NOMO-1 treated with dmso at 0.1 percent for 144 hours (cell line): ENCODE data around the gene SIRPB2.
A peak's percentile ranks its signal among the peaks of the same experiment; 100 is the strongest.

Experiments
- DNase-seq: peaks from one replicate; lab custom pipeline; 2025; ENCODE audit not compliant: unreplicated experiment; lab: John Stamatoyannopoulos, UW

SIRPB2 gene

DNA sequence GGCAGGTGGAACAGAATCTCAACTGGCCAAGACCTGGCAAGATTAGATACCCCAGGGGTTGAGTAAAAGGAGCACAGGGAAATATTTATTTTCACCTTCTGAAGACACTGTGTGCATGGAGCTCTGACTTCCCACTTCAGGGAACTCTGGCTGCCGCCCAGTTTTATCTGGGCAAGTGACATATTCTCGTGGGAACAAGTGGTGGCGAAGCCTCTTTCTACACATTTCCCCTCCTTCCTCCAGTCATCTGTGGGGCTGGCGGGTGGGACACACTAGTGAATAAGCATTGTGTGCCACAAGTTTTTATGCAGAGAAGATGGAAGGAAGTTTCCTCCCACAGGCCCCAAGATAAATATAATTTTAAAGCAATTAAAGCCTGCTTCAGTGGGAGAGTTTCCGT is 48.1 kb downstream of the SIRPB2 start:
- no peak for DNase-seq

DNA sequence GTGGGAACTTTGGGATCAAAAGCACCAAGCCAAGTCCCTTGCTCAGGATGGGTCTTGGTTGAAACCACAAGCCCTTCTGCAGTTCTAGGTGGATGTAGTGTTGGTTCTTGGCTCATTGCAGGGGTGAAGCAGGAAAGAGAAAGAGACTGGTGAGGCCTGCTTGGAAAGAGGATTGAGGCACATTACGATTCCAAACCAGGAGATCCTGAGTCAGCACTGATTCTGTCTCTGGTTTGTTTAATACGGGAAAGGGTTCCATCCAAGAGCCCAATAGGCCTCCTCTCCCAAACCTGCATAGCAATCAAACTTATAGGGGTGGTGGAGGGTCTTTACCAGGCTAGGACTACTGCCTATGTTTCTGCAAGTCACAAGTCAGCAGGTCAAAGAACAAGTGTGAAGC is 48.9 kb downstream of the SIRPB2 start:
- DNase-seq = no peak

DNA sequence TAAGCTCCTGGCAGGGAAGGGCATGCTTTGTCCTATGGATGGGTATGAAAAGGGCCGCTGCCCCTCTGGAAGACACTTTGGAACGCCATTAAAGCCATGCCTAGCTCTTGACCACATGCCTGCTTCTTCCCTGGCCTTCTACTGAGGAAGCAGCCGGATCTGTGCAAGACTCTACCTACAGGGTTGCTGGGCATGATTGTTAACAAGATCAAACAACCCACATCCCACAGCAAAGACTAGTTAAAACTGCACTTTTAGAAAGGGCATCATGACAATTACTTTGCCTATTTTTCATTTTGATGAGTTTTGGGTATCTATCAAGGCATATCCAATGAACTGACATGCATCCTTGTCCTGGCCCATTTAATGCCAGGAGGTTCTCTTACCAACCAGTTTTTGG is 50.1 kb downstream of the SIRPB2 start:
- DNase-seq = no peak

DNA sequence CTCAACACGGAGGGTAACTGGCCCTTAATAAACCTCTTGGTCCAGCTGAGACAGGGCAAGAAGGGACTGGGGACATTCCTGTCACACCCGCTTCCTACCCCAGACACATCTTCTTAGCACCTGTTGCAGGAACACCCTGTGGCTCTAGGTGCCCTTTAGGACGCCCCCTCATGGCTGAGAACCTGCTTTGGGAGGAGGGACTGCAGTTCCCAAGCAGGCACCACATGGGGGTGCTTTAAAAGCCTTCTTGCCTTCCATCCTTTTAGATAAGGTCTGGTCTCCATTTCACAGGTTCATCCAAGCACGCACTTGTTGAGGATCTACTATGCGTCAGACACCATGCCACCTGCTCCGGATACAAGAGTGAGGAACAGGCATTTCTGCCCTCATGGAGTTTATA is 51.2 kb downstream of the SIRPB2 start:
- DNase-seq = no peak

DNA sequence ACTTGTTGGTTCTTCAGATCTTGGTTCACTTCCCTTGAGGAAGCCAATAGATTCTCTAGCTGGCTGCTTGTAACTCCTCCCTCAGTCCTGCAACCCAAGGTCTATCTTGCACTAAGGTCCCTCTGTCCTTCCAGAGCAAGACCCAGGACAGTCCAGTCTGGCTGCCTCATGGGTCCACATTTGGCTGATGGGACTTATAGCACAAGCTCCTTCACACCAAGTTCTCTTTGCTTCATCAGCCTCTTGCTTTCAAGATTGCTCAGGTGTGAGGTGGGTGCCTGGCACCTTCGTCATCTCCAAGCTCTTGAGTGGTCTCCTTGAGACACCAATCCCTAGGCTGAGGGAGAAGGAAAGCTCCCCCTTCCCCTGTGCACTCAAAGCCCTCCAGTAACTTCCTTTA is 52.9 kb downstream of the SIRPB2 start:
- no peak for DNase-seq

DNA sequence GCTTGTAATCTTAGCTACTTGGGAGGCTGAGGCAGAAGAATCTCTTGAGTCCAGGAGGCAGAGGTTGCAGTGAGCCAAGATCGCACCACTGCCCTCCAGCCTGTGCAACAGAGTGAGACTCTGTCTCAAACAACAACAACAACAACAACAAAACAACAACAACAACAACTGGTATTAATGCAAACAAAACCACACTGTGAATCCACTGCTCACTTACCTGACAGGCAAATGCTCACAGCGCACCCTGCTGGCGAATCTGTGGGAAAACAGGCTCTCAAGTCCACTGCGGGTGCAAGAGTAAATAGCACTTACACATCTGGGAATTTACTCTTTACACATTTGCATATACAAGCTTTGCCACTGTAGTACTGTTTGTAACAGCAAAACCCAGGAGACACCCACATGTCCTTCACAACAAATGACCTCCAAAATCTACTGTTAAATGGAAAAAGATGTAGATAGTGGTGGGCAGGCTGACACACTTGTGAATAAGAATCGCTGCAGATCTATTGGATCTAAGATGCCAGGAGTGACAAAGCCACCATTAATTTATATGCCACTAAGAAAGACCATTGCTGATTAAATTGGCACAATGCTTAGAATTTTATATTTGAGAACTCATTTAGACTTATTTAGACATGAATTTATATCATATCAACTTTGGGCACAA is 53.9 kb downstream of the SIRPB2 start:
- peak; percentile 18 for DNase-seq

DNA sequence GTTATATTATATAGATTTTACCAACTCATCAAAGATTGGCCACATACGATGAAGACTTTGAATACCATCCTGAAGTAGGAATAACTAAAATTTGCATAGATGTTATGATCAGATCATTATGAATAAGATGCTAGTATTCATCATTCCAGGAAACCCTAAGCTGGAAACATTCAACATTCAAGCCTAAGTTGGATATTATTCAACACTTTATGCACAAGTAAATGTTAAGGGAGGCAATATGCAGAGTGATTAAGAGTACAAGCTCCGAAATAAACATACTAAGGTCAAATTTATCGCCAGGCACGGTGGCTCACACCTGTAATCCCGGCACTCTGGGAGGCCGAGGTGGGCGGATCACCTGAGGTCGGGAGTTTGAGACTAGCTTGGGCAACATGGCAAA is 55.0 kb downstream of the SIRPB2 start:
- no peak for DNase-seq

DNA sequence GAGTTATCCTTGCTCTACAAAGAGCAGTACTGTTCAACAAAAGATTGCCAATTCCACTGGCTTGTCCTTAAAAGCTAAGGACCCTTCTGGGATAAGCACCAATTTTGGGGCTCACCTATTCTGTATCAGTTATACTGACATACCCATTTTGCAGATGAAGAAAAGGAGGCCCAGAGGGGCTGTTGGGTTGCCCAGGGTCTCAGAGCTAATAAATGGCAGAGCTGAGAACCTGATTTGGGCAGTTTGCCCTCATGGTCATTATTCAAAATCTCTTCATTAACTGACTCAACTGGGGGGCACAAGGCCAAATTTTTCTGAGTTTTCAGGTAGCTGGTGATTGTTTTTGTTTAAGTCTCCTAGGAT is 55.9 kb downstream of the SIRPB2 start:
- DNase-seq = no peak

DNA sequence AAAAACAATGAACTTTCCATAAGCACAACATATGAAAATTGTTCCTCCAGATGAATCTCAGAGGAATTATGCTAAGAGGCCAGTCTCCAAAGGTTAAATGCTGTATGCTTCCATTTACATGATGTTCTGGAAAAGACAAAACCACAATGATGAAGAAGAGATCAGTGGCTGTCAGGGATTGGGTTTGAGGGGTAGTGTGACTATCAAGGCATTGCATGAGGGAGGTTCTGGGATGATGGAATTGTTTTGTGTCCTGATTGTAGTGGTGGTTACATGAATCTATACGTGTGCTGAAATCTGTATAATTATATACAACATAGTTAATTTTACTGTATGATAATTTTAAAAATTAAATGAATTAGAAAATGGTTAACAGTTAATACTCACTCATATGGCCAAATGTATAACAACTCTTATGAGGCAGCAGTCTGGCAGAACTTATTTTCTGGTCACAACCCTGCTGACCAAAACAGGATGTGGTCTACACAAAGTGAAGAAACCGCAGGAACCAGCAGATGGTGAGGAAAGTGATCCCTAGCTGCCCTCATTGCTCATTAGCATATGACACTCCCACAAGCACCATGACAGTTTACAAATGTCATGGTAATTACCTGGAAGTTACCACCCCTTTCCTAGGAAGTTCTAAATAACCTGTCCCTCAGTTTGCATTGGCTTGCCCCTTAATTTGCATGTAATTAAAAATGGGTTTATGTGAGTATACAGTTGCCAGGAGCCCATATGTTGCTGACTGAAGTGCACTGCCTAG is 56.5 kb downstream of the SIRPB2 start:
- DNase-seq = peak; percentile 89

DNA sequence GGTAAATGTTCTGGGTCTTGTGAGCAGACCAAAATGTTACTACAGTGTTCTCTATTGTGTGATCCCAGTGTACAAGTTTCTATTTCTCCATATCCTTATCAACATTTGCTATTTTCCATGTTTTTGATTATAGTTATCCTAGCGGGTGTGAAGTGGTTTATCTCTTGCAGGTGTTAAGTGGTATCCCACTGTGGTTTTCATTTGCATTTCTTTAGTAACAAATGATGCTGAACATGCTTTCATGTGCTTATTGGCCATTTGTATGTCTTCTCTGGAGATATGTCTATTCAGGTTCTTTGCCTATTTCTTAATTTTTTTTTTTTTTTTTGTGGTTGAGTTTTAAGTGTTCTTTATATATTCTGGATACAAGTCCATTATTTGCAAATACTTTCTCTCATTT is 60.1 kb downstream of the SIRPB2 start:
- no peak for DNase-seq

DNA sequence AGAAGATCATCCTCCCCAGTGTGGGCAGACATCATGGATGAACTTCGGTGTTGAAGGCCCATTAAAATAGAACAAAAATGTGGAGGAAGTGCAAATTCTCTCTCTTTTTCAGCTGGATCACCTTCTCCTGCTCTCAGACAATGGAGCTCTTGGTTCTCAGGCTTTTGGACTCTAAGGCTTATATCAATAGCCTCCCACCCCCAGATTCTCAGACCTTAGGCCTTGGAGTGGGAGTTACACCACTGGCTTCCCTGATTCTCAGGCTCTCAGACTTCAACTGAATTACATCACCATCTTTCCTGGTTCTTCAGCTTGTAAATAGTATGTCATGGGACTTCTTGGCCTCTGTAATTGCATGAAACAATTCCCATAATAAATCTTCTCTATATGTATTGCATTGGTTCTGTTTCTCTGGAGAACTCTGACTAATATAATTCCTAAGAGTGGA is 61.2 kb downstream of the SIRPB2 start:
- DNase-seq = no peak

DNA sequence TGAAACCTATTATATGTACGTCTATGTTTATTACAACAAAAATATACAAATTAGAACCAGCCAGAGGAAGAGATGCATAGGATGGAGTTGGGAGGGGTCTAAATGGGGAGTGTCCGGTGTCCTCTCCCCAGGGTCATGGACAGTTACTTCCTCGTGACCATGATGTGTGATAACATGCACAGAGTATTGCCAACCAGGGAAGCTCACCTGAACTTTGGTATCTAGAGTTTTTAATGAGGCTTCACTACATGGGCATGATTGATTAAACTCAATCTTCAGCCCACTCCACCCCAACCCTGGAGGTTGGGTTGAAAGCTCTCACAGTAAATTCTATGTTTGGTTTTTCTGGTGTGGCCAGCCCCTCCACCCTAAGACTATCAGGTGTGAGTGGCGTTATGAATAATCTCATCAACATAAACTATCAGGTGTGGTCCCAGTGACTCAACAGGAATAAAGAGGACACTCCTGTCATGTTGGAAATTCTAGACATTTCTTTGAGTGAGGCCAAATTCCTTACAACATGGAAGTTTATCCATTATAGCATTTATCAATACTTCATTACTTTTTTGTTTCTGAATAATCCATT is 62.0 kb downstream of the SIRPB2 start:
- DNase-seq = no peak

DNA sequence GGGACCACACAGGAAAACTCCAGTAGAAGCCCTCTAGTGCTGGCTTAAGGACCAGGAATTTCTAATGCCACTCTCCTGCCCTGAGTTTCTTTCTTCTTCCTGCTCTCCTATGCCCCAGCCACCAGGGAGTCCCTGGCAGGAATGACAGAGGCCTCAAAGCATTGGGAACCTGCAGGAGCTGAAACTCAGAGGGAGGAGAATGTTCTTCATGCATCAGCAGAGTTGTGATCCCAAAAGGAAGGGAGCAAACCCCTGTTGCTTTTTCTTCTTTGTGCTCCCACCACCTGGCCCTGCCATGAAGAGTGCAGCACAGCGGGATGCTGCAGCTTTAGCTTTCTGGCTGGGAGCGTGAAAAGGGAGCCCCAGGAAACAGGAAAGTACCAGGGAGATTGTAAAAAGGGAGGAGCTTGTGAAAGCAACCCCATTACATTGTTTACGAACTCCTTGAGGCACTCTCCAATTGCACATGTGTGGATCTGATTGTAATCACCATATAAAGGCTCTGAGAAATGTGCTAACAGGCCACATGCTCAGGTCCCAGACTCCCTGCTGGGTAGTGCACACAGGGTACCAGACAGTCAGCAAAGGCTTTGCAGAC is 63.7 kb downstream of the SIRPB2 start:
- DNase-seq = no peak

DNA sequence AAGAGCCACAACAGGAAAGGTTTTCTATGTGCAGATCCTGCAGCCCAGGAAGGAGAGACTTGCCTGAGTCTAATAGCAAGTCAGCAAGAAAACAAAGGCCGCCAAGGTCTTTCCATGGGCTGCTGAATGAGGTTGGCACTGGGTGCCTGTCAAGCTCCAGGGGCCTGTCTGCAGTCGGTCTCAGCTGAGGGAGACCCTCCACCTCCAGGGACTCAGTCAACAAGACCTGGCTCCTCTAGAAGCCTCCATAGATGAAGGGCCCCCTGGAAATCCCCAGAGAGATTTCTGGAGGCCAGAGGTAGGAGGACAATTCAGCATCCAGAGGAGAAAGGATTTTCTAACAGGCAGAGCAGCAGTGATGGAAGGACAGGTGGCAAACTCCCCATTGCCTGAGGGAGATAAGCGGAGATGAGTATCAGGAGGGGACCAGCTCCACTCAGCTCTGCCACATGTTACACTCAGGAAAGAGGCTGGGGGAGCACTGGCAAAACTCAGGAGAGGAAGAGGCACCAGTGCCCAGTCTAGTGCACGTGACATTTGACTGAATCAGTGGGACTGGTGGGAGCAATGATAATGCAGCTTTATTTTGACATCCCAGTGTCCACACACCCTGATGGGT is 64.9 kb downstream of the SIRPB2 start:
- no peak for DNase-seq
